RWPE1 (cell line): ENCODE measurements around the gene PTPRN.

Experiments used
- CTCF ChIA-PET: fragments of 350-600 bp; sonication (Branson Sonifier 250); formaldehyde crosslinking; extraction: SDS; loops from one replicate; lab custom pipeline; 2021; lab: Yijun Ruan, JAX
- POLR2A ChIA-PET: fragments of 400-600 bp; formaldehyde crosslinking; extraction: SDS; loops from one replicate; lab custom pipeline; 2020; ENCODE audit warnings: antibody characterized with exemption; ENCODE audit not compliant: low non-redundant PET; lab: Yijun Ruan, JAX
- DNase-seq: peaks from one replicate; pipeline ENCODE4 v3.0.0; 2012; ENCODE audit warnings: low spot score
- H3K27ac ChIP-seq: fragments of 450-650 bp; 2 replicates; pipeline ENCODE4 v1.5.1; 2017
- CTCF ChIP-seq: fragments of 450-650 bp; conservative IDR thresholded peaks from 2 replicates; pipeline ENCODE4 v1.5.1; 2017; ENCODE audit warnings: low read depth, mild to moderate bottlenecking

Gene PTPRN

GRCh38 chr2:219293736-219294231 is 15.4 kb downstream of the PTPRN start:
- POLR2A ChIA-PET: no interaction called here
- H3K27ac ChIP-seq: peak overlapping the region; percentile 67
- no peak for DNase-seq
- TF ChIP-seq CTCF: no peak
- CTCF ChIA-PET: interaction anchor here (0.7 to 3.0 kb wide), 10 partner anchors 14 to 134 kb away, joined by 3 to 62 read pairs (median 4); partner anchors contain the start of genes DNAJB2, GLB1L, NHEJ1 and STK16

DNA sequence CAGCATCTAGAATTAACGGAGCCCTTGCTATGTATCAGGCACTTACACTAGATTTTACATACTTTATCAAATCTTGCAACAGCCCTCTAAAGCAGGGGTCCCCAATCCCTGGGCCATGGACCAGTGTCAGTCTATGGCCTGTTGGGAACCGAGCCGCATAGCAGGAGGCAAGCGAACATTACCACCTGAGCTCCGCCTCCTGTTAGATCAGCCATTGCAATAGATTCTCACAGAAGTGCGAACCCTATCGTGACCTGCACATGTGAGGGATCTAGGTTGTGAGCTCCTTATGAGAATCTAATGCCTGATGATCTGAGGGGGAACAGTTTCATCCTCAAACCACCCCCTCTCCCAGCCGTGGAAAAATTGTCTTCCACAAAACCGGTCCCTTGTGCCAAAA is 16.6 kb downstream of the PTPRN start:
- POLR2A ChIA-PET: no interaction called here
- no peak overlapping the region for H3K27ac ChIP-seq
- CTCF ChIA-PET: interaction anchor here (1.0 kb wide), 1 partner anchor 43 kb away, joined by 3 read pairs; no protein-coding TSS in a partner anchor
- DNase-seq: no peak
- no peak for TF ChIP-seq CTCF

DNA sequence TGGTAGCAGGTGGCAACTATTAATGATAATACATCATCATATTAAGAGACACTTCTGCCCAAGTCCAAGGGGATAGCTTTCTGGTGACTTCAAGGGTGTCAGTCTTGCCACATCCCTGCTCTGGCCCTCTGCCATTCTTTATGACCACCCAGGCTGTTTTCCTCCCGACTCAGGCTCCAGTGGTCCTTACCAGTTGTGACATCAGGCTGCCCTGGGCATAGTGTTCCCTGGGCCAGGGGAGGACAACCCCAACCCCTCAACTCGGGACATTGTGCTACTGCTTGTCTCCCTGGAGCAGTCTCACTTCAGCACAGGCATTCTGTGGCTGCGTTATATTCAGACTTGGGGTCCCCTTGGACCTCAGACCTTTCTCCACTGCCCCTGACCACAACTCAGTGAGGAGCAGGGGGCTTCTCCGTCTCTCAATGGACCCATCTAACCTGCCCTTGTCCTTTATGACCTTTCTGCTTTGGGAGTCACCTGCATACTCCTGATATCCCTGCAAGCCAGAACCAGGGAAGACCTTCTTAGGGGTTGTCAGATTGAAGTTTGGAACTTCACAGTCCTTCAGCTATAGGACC is 17.2 kb downstream of the PTPRN start:
- no peak for TF ChIP-seq CTCF
- H3K27ac ChIP-seq: peak overlapping the region; percentile 98; the same call in 1 of the 2 replicates
- CTCF ChIA-PET: interaction anchor here (0.6 to 0.9 kb wide), 3 partner anchors 40 to 309 kb away, joined by 3 read pairs; partner anchors contain the start of gene RESP18
- DNase-seq: no peak
- POLR2A ChIA-PET: no interaction called here

- DNase-seq: no peak
- ChIA-PET CTCF (interaction anchor here (0.6 to 0.9 kb wide), 3 partner anchors 41 to 308 kb away, joined by 3 read pairs; partner anchors contain the start of gene RESP18), POLR2A (no interaction called here)
- peak overlapping the region; percentile 98 for H3K27ac ChIP-seq
- TF ChIP-seq CTCF: no peak
Measured at GRCh38 chr2:219291394-219291793, 17.8 kb downstream of the PTPRN start.

DNA sequence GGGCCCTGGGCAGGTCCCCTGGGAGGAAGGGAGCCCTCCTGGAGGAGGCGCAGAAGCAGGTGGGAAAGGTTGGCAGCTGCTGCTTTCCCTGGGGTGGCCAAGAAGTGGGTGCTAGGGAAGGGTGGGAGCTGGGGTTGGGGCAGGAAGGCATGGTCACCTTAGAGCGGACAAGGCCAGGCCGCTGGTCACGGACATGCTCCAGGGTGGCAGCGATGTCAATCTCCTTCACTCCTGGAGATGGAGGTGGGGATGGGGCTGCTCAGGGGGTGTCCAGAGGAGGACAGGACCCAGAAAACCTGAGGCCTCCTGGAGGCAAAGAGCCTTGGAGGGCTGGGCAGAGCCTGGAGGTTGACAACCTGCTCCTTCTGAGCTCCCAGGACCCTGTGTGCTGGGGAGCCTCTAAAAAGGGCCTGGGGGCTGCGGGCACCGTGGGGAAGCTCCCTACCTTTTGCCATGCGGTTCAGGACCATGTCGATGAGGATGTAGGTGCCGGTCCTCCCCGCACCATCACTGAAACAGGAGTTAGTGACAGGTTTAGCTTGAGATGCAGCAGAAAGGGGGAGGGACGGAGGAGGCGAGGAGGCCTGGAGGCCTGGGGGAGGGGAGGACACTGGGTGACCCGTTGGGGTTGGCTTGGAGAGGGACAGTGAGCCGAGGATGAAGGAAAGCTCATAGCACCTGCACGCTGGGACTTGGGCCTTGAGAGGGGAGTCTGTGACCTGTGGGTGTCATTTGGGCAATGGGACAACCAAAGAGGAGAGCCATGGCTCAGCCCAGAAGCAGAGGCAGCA is 18.6 kb downstream of the PTPRN start:
- no peak for DNase-seq

More for the DNA sequence above, 18.6 kb downstream of the PTPRN start:
- peak overlapping the region; percentile 98 for H3K27ac ChIP-seq
- ChIA-PET CTCF (interaction anchor here (0.6 to 1.1 kb wide), 2 partner anchors 25 to 37 kb away, joined by 4 read pairs; partner anchors contain the start of gene TUBA4B), POLR2A (interaction anchor here (0.7 kb wide), 1 partner anchor 85 kb away, joined by 3 read pairs; no protein-coding TSS in a partner anchor)
- no peak for TF ChIP-seq CTCF
